ENCODE data around the gene CCR3. TPM values are rescaled to one million over a fixed set of nuclear protein-coding genes. Genes with fewer than 3 reads are reported as not detected.

Gene CCR3
- not detected in 2 replicates for total RNA-seq

GRCh38 chr3:46242120-46242519, at the start of gene CCR3:
TSS of gene CCR3 (plus strand) at chr3:46242460. CDS start at chr3:46265159, 22,699 bp downstream.

GRCh38 chr3:46208167-46208704, 34.0 kb upstream of the CCR3 start, which contains the start of gene CCR1:
TSS of gene CCR1 (minus strand) at chr3:46208313. CDS start at chr3:46204313, 4,000 bp downstream.

Other genes with a start within 250 kb of the CCR3 start
- 9.7 and 14.0 TPM in 2 replicates for gene FYCO1, start 246.6 kb upstream of the CCR3 start, total RNA-seq
- gene XCR1, start 215.0 kb upstream of the CCR3 start, total RNA-seq = not detected in 2 replicates
- not detected in 2 replicates for gene CCR1, start 34.1 kb upstream of the CCR3 start, total RNA-seq
- not detected in 2 replicates for gene CCR2, start 111.7 kb downstream of the CCR3 start, total RNA-seq
- not detected in 2 replicates for gene CCR5, start 128.5 kb downstream of the CCR3 start, total RNA-seq
- not detected in 2 replicates for gene CCRL2, start 164.8 kb downstream of the CCR3 start, total RNA-seq
- gene LTF, start 222.4 kb downstream of the CCR3 start, total RNA-seq = not detected in 2 replicates